HG02884 (cell line): ENCODE data around the gene MICAL2.

Experiments
- ATAC-seq: cut with Tn5 transposase; IDR thresholded peaks from one replicate; pipeline ENCODE4 v1.9.1; 2021; ENCODE audit warnings: mild to moderate bottlenecking, moderate library complexity; ENCODE audit not compliant: unreplicated experiment

MICAL2 gene

DNA sequence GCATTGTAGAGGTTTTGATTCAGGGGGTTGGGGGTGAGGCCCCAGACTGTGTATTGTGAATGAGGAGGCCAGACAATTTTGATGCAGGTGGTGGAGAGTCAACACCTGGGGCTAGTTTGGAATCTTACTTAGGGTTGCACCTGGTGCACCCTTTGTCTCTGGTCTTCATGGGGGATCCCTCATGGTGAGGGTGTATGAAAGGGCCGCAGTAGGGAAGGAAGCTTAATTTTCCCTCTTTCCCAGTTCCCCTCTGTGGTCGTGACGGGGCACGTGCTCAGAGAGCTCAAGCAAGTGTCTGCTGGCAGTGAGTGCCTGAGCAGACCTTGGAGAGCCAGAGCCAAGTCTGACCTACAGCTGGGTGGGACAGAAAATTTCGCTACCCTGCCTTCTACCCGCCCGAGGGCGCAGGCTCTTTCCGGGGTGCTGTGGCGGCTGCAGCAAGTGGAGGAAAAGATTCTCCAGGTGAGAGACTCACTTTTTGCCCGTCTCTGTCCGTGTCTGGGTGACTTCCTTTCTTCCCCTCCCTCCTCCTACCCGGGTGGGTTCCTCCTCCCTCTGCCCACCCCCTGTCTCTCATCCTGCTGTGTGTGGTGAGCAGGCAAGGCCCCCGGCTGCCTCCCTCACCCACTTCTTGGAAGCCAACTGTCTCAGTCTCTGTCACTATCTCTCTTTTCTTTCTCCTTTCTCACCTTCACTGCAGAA, 131.7 kb downstream of the MICAL2 start:
- no peak for ATAC-seq

DNA sequence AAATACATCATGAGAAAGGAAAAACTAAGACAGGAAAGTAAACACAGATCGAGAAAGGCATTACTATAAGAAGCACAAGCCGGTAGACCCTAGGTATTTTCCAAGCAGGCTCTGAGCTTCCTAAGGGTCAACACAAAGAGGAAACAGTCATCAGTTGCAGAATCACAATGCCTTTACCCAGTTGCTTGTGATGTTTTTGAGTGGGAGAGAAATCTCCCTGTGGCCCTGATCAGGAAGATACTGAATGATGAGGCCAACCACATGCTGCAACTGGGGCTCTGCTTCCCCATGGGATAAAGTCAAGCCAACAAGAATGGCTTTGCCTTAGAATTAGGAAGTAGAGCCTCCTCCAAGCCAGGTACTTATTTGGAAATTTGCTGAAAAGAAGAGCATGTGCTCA, 132.6 kb downstream of the MICAL2 start:
- ATAC-seq: no peak

DNA sequence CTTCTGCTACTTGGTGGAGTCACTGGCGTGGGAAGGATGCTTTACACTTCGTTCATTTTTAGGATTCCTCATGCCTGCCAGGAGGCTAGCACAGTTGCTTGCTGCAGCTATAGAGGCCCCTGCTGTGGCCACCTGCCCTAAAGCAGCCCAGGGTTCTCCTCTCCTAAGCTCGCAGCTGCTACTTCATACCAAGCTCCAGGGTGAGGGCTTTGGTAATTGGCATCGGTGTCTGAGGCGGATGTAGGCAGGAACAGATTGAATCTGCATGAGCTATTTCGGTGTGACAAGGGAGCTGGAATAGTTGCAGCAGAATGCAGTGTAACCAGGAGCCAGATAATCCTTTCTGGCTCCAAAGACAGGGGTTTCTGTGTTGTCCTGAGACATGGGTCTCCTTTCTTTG, 133.1 kb downstream of the MICAL2 start:
- no peak for ATAC-seq

DNA sequence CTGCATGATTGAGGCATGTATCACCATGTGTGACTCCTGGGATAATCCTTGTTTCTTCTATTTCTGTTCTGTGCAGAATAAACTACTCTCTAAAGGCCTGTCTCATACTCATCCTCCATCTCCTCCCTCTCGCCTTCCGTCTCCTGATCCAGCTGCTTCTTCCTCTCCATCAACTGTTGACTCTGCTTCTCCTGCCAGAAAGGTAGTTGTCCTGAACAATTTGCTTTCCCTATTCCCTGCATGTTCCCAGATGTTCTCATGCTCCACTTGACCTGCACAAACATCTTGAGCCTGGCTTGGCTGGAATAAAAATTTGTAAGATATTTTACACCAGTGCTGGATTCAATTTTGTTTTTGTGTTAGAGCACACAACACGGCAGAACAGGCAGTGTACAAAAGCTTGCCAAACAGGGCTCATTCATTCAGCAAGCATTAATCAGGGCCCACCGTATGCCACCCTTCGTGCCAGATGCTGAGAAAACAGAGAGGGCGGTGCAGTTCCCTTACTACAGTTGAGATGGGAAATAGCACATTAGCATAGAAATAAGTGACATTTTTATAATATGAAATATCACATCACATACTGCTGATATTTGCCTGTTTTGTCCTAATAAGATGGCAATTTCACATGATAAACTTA, 133.6 kb downstream of the MICAL2 start:
- ATAC-seq: no peak

GRCh38 chr11:12245091-12245490, 134.7 kb downstream of the MICAL2 start:
- no peak for ATAC-seq

DNA sequence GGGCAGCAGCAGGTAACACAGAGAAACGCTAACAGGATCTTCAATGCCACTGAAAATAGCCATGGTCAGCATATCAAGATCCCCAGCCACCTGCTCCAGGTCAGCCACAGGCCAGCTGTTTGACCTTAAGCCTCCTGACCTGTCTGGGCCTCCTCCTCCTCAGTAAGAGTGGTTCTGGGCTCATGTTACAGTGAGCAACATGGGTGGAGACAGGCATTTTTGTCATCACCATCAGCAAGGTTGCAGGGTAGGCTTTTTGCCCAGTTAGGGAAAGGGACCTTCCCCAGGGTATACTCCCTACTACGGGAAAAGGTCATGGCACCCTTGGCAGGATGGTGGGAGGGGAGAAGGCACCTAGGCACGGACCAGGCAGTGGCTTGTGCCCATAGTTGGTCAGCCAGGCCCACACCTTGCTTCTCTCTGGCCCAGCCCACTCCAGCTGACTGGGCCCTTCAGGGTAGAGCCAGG, 135.2 kb downstream of the MICAL2 start:
- ATAC-seq: no peak

- ATAC-seq: no peak
Observed at GRCh38 chr11:12246147-12246546, 135.8 kb downstream of the MICAL2 start.

GRCh38 chr11:12246989-12247388, 136.6 kb downstream of the MICAL2 start:
- ATAC-seq: no peak

DNA sequence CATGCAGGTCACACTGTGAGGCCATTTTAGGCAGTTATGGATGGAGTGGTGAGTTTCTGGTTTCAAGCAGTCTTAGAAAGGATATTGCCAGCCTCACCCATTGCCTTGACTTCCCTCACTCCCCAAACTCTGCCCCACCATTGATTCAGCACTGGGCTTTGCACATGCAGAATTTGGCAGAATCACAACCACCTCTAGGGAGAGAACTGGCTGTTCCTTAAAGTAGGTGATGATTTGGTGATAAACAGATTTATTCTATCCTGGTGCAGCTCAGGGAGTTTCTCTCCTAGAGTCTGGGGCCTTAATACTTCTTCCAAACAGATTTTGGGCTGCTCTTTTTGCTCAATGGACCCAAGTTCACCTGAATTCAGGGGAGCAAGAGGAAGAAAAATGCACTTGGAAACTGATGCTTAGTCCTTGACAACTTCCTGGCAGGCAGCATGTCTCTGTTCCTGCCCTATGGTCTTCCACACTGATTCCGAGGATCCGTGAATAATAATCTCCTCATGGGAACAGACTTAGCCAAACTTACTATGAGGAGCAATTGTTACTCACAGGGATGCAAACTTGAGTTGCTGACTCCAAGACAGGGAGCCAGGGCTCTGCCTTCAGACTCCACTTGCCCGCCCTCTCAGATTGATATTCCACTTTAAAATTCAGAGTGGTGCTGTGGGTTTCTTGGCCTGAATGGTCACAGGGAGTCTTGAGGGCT, 137.3 kb downstream of the MICAL2 start:
- ATAC-seq: no peak

GRCh38 chr11:12248330-12248729, 137.9 kb downstream of the MICAL2 start:
- no peak for ATAC-seq

DNA sequence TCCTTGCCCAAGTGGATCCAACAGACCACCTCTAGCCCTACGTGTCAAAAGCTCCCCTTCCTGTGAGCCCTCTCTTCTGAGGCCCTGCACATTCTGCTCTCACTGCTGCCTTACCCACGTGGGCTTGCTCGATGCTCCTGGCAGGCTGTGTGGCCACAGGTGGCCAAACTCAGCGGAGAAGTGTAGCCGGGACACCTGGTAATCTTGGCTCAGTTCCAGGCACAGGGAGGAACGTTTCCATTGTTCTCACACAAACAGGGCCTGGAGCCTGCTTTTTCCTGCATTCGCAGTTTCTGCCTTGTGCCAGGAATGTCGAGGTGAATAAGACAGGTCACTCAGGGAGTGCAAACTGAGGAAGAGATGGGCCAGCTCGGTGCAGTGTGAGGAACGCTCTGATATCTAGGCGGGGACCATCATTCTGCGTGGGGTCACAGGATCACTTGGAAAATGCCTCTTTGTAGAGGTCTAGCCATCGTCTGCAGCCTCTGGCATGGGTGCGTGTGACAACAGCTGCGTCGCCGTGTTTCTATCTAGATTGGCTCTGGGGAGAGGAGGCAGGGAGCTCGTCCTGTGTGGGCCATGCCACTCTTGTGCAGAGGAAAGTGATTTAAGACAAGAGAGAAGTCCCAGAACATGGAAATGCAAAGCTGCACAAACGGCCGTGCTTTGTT, 139.3 kb downstream of the MICAL2 start:
- ATAC-seq: no peak

DNA sequence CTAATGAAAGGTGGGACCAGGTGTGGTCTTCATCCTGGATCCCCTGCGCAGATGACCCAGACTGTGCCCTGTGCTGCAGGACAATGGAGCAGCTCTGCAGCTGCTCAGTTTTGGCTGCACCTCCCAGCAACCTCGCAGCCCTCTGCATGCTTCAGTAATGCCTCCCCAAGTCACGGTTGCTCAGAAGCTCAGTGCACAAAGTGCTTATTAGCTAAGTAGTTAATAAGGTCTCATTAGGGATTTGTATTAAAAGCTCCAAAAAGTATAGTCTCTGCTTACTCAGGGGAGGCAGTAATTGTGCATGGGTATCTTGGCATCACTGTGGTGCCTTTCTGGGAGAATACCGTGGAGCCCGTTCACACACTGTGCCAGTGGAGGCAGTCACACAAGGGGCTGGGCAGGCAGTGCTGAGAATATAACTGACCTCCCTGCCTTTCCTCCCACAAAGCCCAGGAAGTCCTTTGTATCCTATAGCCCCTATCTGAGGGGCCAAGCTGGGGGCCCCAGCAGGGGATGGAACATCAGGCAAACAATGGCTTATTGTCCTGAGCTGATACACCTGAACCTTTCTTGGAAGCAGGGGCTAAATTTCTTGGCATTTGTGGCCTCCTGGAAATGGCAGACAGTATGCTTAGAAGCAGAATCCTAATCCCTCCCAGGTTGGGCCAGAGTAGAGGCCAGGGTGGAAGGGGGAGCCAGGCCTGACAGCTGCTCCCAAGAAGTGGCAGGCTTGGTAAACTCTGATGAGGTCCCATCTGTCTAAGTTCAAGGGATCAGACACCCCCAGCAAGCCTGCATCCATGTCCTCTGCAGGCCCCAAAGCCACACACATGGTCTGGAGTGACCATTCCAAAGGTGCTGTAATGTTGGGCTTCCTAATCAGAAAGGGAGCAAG, 141.5 kb downstream of the MICAL2 start:
- ATAC-seq: no peak

DNA sequence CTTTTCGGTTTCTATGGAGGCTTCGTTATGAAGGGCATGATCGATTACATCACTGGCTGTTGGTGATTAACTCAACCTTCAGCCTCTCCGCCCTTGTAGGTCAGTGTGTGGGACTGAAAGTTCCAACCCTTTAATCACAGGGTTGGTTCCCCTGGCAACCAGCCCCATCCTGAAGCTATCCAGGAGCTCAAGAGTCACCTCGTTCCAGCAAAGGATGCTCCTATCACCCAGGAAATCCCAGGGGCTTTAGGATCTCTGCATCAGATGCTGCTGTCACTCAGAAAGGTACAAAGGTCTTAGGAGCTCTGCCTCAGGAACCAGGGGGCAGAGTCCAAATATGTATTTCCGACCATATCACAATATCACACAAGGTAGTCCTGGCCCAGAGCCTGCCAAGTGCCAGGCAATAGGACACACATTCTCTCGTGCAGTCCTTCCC, 143.5 kb downstream of the MICAL2 start:
- ATAC-seq: no peak

GRCh38 chr11:12258451-12258850, 148.1 kb downstream of the MICAL2 start:
- no peak for ATAC-seq

GRCh38 chr11:12259956-12260355, 149.6 kb downstream of the MICAL2 start:
- ATAC-seq: no peak

DNA sequence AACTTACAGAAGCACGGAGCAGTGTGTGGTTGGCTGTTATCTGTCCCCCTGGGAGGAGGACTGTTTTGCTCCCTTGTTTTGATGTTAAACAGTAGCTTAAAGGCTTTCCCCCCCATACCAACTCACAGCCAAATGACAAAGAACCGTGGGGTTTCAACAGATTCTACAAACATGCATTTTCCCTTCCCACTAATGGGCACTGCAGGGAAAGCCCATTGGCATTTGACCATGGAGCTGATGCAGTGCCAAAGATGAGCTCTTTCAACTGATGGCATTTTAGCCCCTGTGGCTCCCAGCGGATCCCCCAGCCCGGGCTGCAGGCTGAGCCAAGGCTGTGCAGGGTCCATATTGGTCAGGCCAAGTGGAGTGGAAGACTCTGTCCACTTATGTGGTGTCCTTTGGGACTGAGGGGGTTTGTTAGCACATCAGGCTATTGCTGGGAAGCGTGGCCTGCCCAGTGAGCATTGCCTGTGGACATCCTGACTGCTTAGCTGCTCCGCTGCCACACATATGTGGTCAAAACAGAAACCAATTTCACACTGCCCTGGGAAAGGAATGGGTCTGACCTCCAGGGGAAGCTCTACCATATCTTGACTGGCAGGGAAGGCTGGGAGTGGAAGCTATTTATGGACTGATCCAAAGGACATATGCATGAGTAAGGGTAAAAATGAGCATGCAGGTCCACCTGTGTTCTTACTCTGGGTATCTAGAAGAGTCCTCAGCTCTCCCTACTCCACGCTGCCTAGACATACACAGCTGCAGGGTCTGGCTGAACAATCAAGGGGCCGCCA, 150.5 kb downstream of the MICAL2 start:
- ATAC-seq: no peak

- no peak for ATAC-seq
Observed at GRCh38 chr11:12261551-12261950, 151.2 kb downstream of the MICAL2 start.

DNA sequence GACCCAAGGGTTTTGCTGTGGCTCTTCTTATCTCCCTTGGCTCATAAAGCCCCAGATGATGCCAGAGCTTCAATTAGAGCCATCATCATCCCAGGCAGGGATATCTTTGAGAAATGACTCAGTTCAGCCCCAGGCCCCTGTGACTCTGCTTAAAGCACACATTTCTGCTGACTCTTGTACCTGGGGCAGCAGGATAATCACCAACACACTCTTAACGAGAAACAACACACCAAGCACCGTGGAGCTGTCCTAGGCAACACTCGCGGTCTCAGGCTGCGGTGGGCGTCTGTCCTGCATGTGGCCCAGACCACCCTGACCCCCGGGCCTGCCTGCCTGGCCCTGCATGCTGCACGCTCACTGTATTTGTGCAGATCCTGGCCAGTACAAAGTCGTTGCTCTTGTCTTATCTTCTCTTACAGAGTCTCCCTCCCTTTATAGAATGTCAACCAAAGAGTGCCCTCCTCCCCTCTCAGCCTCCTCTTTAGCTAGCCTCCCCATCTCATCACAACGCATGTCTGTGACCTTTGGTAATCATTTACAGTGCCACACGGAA, 152.8 kb downstream of the MICAL2 start:
- ATAC-seq: no peak

DNA sequence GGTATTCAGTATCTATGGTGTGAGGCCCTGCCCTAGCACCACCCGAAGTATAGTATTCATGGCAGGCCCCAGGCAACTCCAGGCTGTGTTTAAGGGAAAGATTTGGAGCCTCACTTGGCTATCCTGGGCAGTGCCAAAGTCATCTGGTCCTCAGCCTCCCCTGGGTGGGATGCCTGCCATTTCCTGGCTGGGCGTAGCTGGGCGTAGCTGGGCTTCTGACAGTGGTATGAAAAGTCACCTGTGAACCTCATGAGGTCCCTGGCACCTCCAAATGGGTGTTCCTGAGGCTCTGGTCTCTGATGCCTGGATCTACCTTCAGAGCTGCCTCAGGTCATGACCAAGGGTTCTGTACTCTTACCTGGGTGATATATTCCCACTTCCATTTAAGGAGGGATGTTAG, 154.0 kb downstream of the MICAL2 start:
- ATAC-seq: no peak
